BJ (cell line): ENCODE results near the gene SCFD2. TPM values are rescaled to one million over a fixed set of nuclear protein-coding genes. Genes with fewer than 3 reads are reported as not detected.
A peak's percentile ranks its signal among the peaks of the same experiment; 100 is the strongest.
"Not testable (repeated sequence)": the region's sequence is repeated elsewhere in the genome, so short reads cannot be mapped to it uniquely, and the experiment has no call there.

Source experiments
- CTCF ChIA-PET: fragments of 350-600 bp; formaldehyde crosslinking; extraction: SDS; loops from one replicate; lab custom pipeline; 2021; ENCODE audit warnings: antibody characterized with exemption, inconsistent platforms; lab: Yijun Ruan, JAX
- POLR2A ChIA-PET: fragments of 300-600 bp; sonication (Branson Sonifier 250); formaldehyde crosslinking; extraction: SDS; loops from one replicate; lab custom pipeline; 2021; ENCODE audit warnings: antibody characterized with exemption; lab: Charles Lee
- DNase-seq: peaks from one replicate; pipeline ENCODE4 v3.0.0-alpha.2; 2011; ENCODE audit warnings: low read depth
- H3K27me3 ChIP-seq: 2 replicates; pipeline ENCODE4 v1.6.0; 2011; ENCODE audit warnings: low read length; ENCODE audit not compliant: control insufficient read depth, insufficient read depth
- H3K36me3 ChIP-seq: 2 replicates; pipeline ENCODE4 v1.5.1; 2011; ENCODE audit warnings: low read length; ENCODE audit not compliant: control insufficient read depth, insufficient read depth
- H3K4me3 ChIP-seq: 2 replicates; pipeline ENCODE4 v1.5.1; 2011; ENCODE audit warnings: low read depth, mild to moderate bottlenecking, control low read depth, low read length
- CTCF ChIP-seq: IDR thresholded peaks from 2 replicates; pipeline ENCODE4 v1.5.1; 2011; ENCODE audit warnings: low read depth, mild to moderate bottlenecking, control low read depth, inconsistent platforms, low read length, moderate library complexity; ENCODE audit not compliant: insufficient read depth
- polyA plus RNA-seq: library from polyadenylated mRNA; depleted of rRNA; stranded (reverse); fragments of >200 nt; gene quantifications from 2 replicates; pipeline ENCODE4 v1.2.3, GENCODE V29; 2011

The SCFD2 gene
- polyA plus RNA-seq, 1 experiment: 17.4 TPM

GRCh38 chr4:53189011-53189410 lies 176.8 kb downstream of the SCFD2 start:
- H3K36me3 ChIP-seq: no peaks in the 10 kb centered on the region
- ChIA-PET CTCF (interaction anchor here (1.2 to 3.7 kb wide), 3 partner anchors 173 to 1044 kb away, joined by 3 to 30 read pairs (median 6); no protein-coding TSS in a partner anchor), POLR2A (no interaction called here)
- peak; percentile 52 for DNase-seq
- H3K4me3 ChIP-seq: no peak overlapping the region
- no peaks in the 10 kb centered on the region for H3K27me3 ChIP-seq
- no peak for TF ChIP-seq CTCF

GRCh38 chr4:53186714-53187358 lies 179.0 kb downstream of the SCFD2 start:
- no peak for TF ChIP-seq CTCF
- Histone ChIP-seq H3K36me3 (no peaks in the 10 kb centered on the region), H3K4me3 (no peak overlapping the region), H3K27me3 (no peaks in the 10 kb centered on the region)
- ChIA-PET POLR2A (no interaction called here), CTCF (interaction anchor here (1.3 to 3.7 kb wide), 4 partner anchors 169 to 1047 kb away, joined by 3 to 30 read pairs (median 5); no protein-coding TSS in a partner anchor)
- DNase-seq: no peak

- no peaks in the 10 kb centered on the region for H3K36me3 ChIP-seq
- ChIA-PET CTCF (interaction anchor here (0.9 to 1.6 kb wide), 2 partner anchors 171 to 893 kb away, joined by 3 to 5 read pairs; no protein-coding TSS in a partner anchor), POLR2A (no interaction called here)
- no peak for DNase-seq
- no peaks in the 10 kb centered on the region for H3K27me3 ChIP-seq
- no peak overlapping the region for H3K4me3 ChIP-seq
- TF ChIP-seq CTCF: no peak
These were observed 179.8 kb downstream of the SCFD2 start for GRCh38 chr4:53185869-53186585.

- TF ChIP-seq CTCF: no peak
- Histone ChIP-seq H3K36me3 (no peaks in the 10 kb centered on the region), H3K27me3 (no peaks in the 10 kb centered on the region), H3K4me3 (no peak overlapping the region)
- CTCF ChIA-PET: interaction anchor here (0.6 to 1.0 kb wide), 2 partner anchors 162 to 169 kb away, joined by 3 to 4 read pairs; no protein-coding TSS in a partner anchor
- DNase-seq: no peak
- POLR2A ChIA-PET: no interaction called here
These were observed 182.1 kb downstream of the SCFD2 start for GRCh38 chr4:53183754-53184153.

- CTCF ChIA-PET: not testable (repeated sequence)
These were observed 188.1 kb downstream of the SCFD2 start for GRCh38 chr4:53177751-53178150.

More at GRCh38 chr4:53177751-53178150, 188.1 kb downstream of the SCFD2 start:
- DNase-seq, POLR2A ChIA-PET, H3K36me3 ChIP-seq, H3K4me3 ChIP-seq, H3K27me3 ChIP-seq: not testable (repeated sequence)
